Measurements from ENCODE around the gene CORO1A. TPM values are rescaled to one million over a fixed set of nuclear protein-coding genes. Genes with fewer than 3 reads are reported as not detected.
A peak's percentile ranks its signal among the peaks of the same experiment; 100 is the strongest.
"Not testable (repeated sequence)": the region's sequence is repeated elsewhere in the genome, so short reads cannot be mapped to it uniquely, and the experiment has no call there.

The CORO1A gene
- total RNA-seq, 2 donors from 2014 or later = 14.8 to 32.0 TPM

DNA sequence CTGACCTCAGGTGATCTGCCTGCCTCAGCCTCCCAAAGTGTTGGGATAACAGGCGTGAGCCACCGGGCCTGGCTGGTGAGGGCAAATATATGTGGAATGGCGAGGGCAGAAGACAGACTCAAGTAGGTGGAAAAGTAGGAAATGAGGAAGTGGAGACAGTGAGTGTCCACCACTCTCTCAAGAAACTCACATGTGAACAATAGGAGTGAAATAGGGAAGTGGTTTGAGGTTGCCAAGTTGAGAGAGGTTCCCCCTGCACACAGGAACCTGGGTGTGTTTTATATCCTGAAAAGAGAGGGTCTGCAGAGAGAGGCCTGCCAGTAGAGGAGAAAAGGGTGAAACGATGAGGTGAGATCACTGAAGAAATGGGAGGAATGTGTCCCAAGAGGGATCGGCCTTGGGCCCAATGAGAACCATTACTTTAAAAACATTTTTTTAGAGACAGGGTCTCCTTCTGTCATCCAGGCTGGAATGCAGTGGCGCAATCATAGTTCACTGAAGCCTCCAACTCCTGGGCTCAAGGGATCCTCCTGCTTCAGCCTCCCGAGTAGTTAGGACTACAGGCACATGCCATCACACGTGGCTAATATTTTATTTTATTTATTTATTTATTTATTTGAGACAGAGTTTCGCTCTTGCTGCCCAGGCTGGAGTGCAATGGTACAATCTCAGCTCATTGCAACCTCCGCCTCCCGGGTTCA, 17.1 kb upstream of the CORO1A start:
- ATAC-seq (peak in 1 of 2 donors; percentile 66), DNase-seq (no peak)
- intact Hi-C loops (cut with DNase I) = loop anchor here in 1 of 2 donors (5.0 kb wide), 1 partner anchor 34 kb away; no protein-coding TSS in a partner anchor

DNA sequence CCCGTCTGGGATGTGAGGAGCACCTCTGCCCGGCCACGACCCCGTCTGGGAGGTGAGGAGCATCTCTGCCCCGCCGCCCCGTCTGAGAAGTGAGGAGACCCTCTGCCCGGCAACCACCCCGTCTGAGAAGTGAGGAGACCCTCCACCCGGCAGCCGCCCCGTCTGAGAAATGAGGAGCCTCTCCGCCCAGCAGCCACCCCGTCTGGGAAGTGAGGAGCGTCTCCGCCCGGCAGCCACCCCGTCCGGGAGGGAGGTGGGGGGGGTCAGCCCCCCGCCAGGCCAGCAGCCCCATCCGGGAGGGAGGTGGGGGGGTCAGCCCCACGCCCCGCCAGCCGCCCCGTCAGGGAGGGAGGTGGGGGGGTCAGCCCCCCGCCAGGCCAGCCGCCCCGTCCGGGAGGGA, 14.7 kb upstream of the CORO1A start:
- intact Hi-C loops (cut with DNase I) = loop anchor here in 1 of 2 donors (5.0 kb wide), 1 partner anchor 36 kb away; no protein-coding TSS in a partner anchor
- not testable (repeated sequence) for DNase-seq, ATAC-seq

DNA sequence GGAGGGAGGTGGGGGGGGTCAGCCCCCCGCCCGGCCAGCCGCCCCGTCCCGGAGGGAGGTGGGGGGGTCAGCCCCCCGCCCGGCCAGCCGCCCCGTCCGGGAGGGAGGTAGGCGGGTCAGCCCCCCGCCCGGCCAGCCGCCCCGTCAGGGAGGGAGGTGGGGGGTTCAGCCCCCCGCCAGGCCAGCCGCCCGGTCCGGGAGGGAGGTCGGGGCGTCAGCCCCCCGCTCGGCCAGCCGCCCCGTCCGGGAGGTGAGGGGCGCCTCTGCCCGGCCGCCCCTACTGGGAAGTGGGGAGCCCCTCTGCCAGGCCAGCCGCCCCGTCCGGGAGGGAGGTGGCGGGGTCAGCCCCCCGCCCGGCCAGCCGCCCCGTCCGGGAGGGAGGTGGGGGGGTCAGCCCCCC, 14.0 kb upstream of the CORO1A start:
- intact Hi-C loops (cut with DNase I) = loop anchor here in 1 of 2 donors (5.0 kb wide), 1 partner anchor 37 kb away; no protein-coding TSS in a partner anchor
- not testable (repeated sequence) for DNase-seq, ATAC-seq

DNA sequence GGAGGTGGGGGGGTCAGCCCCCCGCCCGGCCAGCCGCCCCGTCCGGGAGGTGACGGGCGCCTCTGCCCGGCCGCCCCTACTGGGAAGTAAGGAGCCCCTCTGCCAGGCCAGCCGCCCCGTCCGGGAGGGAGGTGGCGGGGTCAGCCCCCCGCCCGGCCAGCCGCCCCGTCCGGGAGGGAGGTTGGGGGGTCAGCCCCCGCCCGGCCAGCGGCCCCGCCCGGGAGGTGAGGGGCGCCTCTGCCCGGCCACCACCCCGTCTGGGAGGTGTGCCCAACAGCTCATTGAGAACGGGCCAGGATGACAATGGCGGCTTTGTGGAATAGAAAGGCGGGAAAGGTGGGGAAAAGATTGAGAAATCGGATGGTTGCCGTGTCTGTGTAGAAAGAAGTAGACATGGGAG, 13.3 kb upstream of the CORO1A start:
- DNase-seq; ATAC-seq; intact Hi-C loops (cut with DNase I): not testable (repeated sequence)

DNA sequence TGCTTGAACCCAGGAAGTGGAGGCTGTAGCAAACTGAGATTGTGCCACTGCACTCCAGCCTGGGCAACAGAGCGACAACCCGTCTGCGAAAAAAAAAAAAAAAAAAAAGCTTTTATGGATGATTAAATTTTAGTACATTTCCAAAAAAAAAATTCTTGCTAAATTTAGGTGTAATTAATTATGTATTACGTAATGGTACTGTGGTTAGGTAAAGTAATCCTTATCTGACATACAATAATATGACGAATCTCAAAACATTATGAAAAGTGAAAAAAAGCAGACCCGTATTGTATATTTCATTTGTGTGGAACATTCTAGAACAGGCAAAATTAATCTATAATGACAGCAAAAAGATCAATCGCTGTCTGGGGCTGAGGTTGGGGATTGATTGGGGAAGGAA, 10.3 kb upstream of the CORO1A start:
- intact Hi-C loops (cut with DNase I) = no loop called here
- ATAC-seq (no peak), DNase-seq (no peak)

DNA sequence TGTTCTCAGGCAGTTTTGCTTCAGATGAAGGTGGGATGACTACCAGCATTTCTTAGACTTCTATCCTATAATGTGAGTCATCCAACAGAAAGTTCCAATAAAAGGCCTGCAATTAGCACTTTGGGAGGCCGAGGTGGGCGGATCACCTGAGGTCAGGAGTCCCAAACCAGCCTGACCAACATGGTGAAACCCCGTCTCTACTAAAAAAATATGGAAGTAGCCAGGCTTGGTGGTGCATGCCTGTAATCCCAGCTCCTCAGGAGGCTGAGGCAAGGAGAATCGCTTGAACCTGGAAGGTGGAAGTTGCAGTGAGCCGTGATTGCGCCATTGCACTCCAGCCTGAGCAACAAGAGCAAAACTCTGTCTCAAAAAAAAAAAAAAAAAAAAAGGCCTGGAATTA, 6.5 kb upstream of the CORO1A start:
- intact Hi-C loops (cut with DNase I); DNase-seq; ATAC-seq: not testable (repeated sequence)

DNA sequence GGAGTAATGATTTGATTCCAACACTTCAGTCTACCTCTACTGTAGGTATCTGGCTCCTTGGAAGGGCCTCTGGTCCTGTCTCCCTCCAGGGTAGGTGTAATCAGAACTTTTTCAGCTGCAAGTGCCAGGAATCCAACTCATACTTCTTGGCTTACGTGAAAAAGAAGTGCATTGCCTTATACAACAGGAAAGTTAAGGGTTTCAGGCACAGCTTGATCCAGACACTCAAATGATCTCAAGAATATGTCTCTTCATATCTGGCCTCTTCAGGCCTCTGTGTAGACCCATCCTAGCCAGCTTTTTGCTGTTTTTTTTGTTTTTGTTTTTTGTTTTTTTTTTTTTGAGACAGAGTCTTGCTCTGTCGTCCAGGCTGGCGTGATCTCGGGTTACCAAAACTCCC, 4.2 kb upstream of the CORO1A start:
- intact Hi-C loops (cut with DNase I) = no loop called here
- no peak for ATAC-seq
- DNase-seq = no peak

DNA sequence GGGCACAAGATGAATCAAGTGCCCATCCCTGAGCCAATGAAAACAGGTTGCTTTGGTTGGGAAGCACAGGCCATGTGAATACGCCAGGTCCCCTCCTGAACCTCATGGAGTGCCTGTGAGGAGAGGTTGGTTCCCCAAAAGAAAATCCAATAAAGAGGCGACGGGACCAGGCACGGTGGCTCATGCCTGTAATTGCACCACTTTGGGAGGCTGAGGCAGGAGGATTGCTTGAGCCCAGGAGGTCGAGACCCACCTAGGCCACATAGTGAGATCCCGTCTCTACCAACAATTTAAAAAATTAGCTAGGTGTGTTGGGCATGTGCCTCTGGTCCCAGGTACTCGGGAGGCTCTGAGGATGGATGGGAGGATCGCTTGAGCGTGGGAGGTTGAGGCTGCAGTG, 3.5 kb upstream of the CORO1A start:
- DNase-seq (no peak), ATAC-seq (no peak)
- intact Hi-C loops (cut with DNase I) = no loop called here

DNA sequence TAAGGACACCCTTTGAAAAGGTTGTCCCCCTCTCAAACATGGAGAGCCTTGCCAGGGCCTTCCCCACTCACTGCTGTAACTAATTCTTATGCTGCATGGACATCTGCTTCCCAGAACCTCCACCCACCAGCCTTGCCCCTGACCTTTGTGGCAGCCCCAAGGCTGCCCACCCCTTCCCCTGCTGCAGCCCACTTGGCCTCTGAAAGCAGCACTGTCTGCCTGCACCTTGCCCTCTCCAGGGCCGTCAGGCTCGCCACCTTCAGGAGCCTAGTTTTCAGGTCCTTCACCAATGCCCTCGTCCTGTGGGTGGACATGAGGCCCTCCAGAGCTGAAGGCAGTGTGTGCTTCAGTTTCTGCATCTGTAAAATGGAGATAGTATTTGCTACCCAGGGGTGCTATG, 2.7 kb upstream of the CORO1A start:
- ATAC-seq = no peak
- intact Hi-C loops (cut with DNase I) = no loop called here
- DNase-seq = no peak

DNA sequence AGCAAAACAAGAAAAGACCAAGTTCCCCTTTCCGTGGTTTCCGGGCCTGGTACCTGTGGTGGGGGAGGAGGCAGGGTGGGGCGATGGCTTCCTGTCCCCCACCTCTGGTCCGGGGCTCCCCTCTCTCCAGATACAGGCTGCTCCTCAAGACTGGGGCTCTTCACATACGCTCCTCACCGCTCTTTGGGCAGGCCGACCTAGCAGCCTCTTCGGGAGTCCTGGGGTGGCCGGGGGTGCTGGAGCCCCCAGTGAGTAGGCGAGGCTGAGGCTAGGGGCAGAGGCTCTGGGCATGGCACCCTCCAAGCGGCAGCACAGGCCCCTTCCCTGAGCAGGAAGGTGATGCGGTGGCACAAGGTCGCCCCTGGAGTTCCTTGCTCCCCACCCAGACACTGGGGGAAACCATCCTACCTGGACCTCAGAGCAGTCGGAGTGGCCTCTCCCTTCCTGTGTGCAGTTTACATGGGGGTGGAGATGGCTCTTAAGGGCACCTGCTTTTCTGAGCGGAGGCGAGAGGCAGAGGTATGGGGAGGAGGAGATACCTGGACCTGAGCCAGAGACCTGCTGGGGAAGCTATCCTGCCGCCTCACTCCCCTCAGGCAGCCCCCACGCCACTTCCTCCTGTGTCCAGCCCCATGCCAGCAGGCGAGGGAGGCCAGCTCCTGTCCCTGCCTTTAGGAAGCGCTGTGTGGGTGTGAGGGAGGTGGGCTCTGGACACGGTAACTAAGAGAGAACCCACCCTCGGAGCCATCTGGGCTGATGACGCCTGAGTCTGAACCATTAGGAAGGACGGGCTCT, 891 bp downstream of the CORO1A start:
- ATAC-seq (peak; percentile 3 to 14), DNase-seq (peak; percentile 45)
- intact Hi-C loops (cut with DNase I) = no loop called here

DNA sequence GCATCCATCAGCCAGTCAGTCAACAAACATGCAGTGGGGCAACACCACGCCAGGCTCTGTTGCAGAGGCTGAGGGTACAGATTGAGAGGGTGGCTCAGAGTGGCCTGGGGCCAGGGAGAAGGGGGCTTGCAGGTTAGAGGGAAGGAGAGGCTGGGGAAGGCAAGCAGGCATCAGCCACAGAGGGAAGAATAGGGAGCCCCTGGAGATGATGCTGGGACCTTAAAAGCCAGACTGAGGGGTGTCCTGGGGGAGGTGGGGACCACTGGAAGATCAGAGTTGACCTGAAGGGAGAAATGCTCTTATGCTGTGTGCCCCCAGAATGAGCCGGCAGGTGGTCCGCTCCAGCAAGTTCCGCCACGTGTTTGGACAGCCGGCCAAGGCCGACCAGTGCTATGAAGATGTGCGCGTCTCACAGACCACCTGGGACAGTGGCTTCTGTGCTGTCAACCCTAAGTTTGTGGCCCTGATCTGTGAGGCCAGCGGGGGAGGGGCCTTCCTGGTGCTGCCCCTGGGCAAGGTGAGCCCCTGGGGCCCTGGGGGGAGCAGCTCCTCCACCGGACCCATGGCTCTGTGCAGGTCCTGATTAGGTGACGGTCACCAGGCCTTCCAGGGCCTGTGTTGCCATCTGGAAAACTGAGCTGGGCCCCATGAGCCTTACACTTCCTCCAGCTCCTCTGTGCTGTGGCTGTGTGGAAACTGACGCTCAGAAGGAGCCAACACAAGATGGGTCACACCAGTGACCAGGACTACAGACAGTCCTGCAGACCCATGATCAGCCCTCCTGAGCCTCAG, 1.7 kb downstream of the CORO1A start:
- DNase-seq (peak; percentile 29), ATAC-seq (no peak)
- intact Hi-C loops (cut with DNase I) = no loop called here

DNA sequence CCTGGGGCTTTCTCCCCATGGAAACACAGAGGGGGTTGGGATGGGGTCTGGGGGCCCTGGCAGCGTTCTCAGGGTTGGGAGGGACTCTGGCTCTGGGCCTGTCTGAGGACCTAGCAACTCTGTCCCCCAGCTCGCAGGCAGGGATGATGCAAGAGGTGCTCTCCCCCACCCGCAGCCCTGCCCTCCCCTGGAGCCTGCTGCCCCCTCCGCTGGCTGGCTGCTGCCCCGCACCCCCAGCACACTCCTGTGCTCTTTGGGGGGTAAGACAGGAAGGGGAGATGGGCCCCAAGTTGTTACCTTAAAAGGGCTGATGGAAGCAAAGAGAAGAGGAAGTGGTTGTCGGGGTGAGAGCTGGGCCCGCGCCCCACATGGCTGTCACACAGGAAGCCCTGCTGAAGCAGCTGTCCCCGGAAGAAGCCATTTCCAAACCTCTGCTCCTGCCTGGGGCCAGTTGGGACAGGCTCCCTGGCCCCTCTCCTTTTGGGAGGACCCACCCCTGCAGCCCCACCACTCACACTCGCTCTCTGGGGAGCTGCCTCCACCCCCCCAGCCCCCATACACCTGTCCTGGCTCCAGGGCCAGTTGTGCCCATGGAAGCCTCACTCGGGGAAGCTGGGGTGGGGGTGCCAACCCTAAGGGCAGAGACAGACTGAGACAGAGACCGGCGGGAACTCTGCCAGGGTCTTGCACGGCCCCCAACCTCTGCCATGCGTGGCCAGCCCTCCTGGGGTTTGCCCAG, 2.5 kb downstream of the CORO1A start:
- DNase-seq (peak; percentile 55), ATAC-seq (peak; percentile 20 to 29)
- intact Hi-C loops (cut with DNase I) = no loop called here

DNA sequence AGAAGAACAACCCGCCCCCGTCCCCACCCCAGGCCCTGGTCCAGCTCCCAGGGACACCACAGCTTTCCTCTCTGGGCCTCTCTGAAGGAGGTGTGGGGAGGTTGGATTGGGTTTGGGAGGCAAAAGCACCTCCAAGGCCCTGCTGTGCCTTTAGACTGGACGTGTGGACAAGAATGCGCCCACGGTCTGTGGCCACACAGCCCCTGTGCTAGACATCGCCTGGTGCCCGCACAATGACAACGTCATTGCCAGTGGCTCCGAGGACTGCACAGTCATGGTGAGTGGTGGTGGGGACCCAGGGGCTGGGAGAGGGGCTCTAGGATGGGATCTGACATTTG, 3.0 kb downstream of the CORO1A start:
- intact Hi-C loops (cut with DNase I) = no loop called here
- no peak for ATAC-seq
- no peak for DNase-seq

DNA sequence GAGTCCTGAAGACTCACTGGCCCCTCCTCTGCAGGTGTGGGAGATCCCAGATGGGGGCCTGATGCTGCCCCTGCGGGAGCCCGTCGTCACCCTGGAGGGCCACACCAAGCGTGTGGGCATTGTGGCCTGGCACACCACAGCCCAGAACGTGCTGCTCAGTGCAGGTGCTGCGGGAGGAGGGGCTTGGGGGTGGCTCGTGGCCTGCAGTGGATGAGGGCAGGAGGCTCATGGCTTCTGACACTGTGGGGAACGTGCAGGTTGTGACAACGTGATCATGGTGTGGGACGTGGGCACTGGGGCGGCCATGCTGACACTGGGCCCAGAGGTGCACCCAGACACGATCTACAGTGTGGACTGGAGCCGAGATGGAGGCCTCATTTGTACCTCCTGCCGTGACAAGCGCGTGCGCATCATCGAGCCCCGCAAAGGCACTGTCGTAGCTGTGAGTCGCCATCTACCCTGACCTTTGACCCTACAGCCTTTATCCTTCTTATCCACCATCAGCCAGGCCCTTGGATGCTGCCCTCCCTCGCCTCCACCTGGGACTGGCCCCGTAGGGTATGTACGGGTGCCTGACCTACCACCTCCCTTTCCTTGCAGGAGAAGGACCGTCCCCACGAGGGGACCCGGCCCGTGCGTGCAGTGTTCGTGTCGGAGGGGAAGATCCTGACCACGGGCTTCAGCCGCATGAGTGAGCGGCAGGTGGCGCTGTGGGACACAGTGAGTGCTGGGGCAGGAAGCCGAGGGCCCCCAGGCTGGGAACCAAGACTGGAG, 3.6 kb downstream of the CORO1A start:
- intact Hi-C loops (cut with DNase I) = no loop called here
- peak; percentile 81 for DNase-seq
- peak in 1 of 2 donors; percentile 3 for ATAC-seq

DNA sequence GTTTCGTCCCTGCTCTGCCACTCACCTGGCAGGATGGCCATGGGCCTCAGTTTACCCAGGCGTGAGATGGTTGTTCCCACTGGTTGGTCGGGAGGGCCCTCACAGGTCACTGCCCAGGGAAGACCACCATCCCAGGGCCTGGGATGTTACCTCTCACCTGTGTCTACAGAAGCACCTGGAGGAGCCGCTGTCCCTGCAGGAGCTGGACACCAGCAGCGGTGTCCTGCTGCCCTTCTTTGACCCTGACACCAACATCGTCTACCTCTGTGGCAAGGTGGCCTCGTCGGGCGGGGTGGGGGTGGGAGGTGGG, 4.1 kb downstream of the CORO1A start:
- no peak for ATAC-seq
- intact Hi-C loops (cut with DNase I) = no loop called here
- no peak for DNase-seq

DNA sequence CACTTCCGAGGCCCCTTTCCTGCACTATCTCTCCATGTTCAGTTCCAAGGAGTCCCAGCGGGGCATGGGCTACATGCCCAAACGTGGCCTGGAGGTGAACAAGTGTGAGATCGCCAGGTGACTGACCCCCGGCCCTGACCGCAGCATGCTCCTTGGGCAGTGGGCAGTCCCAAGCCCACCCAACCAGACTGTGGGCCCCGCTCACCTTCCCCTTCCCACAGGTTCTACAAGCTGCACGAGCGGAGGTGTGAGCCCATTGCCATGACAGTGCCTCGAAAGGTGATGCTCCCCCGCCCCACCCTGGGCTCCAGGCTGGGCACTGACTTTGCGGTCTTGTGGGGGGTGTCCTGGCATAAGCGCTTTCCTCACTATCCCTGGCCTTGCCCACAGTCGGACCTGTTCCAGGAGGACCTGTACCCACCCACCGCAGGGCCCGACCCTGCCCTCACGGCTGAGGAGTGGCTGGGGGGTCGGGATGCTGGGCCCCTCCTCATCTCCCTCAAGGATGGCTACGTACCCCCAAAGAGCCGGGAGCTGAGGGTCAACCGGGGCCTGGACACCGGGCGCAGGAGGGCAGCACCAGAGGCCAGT, 4.7 kb downstream of the CORO1A start:
- intact Hi-C loops (cut with DNase I) = no loop called here
- ATAC-seq (no peak), DNase-seq (peak; percentile 21)

DNA sequence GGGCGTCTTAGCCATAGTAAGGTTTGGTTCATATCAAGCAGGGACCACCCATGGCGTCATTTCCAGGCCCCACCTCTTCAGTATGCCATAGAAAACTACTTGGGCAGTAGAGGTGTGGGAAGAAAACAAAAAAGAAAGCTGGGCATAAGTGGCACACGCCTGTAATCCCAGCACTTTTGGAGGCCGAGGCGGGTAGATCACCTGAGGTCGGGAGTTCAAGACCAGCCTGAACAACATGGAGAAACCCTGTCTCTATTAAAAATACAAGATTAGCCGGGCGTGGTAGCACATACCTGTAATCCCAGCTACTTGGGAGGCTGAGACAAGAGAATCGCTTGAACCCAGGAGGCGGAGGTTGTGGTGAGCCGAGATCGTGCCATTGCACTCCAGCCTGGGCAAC, 7.8 kb downstream of the CORO1A start:
- DNase-seq; intact Hi-C loops (cut with DNase I); ATAC-seq: not testable (repeated sequence)

DNA sequence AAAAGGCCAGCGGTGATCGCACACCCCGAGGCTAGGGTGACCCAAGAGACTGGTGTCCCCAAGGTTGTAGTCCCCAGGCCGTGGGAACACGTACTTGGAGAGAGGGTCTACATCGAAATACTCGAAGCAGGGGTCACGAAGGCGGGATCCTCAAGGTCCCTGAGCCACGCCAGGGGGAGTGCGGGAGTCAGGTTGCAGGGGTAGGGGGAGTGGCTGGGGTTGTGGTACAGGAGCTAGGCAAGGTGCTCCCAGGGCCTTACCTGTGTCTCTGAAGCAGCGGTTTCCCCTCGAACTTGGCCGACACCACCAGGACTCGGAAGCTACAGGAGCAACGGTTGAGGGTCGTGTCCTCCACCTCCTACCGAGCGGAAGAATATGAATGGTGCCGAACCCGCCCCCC, 9.7 kb downstream of the CORO1A start:
- DNase-seq; intact Hi-C loops (cut with DNase I): not testable (repeated sequence)
- ATAC-seq = peak; percentile 3 to 22
